ENCODE results near the gene LDB2.

LDB2 gene

GRCh38 chr4:16791460-16791859 is 107.0 kb downstream of the LDB2 start:
- no peak for DNase-seq

GRCh38 chr4:16790508-16790907 is 107.9 kb downstream of the LDB2 start:
- no peak for DNase-seq

GRCh38 chr4:16788868-16789267 is 109.6 kb downstream of the LDB2 start:
- DNase-seq: no peak

- no peak for DNase-seq
Observed at GRCh38 chr4:16785793-16786527, 112.5 kb downstream of the LDB2 start.

- DNase-seq: no peak
Observed at GRCh38 chr4:16783119-16783518, 115.3 kb downstream of the LDB2 start.

GRCh38 chr4:16779028-16779675 is 119.3 kb downstream of the LDB2 start:
- no peak for DNase-seq

GRCh38 chr4:16777726-16778125 is 120.7 kb downstream of the LDB2 start:
- DNase-seq: no peak

- DNase-seq: no peak
Observed at GRCh38 chr4:16775411-16776154, 122.9 kb downstream of the LDB2 start.

- DNase-seq: no peak
Observed at GRCh38 chr4:16772366-16772850, 126.0 kb downstream of the LDB2 start.

- DNase-seq: no peak
Observed at GRCh38 chr4:16770710-16771285, 127.6 kb downstream of the LDB2 start.

- no peak for DNase-seq
Observed at GRCh38 chr4:16767861-16768260, 130.6 kb downstream of the LDB2 start.

- no peak for DNase-seq
Observed at GRCh38 chr4:16767251-16767650, 131.2 kb downstream of the LDB2 start.

GRCh38 chr4:16765546-16765945 is 132.9 kb downstream of the LDB2 start:
- DNase-seq: no peak

- DNase-seq: no peak
Observed at GRCh38 chr4:16764622-16765021, 133.8 kb downstream of the LDB2 start.

GRCh38 chr4:16760617-16761363 is 137.7 kb downstream of the LDB2 start:
- no peak for DNase-seq

GRCh38 chr4:16759931-16760582 is 138.4 kb downstream of the LDB2 start:
- no peak for DNase-seq

GRCh38 chr4:16758816-16759215 is 139.6 kb downstream of the LDB2 start:
- DNase-seq: no peak

GRCh38 chr4:16758255-16758654 is 140.2 kb downstream of the LDB2 start:
- no peak for DNase-seq

- no peak for DNase-seq
Observed at GRCh38 chr4:16757080-16757521, 141.3 kb downstream of the LDB2 start.

- no peak for DNase-seq
Observed at GRCh38 chr4:16754104-16754503, 144.3 kb downstream of the LDB2 start.

GRCh38 chr4:16752150-16752549 is 146.3 kb downstream of the LDB2 start:
- no peak for DNase-seq

Measured in activated T-cell treated with anti-CD3 and anti-CD28 coated beads for 4 hours (primary cell).